Measurements from ENCODE around the gene TNFAIP8.

Gene TNFAIP8

GRCh38 chr5:119367502-119368237, 11.9 kb downstream of the TNFAIP8 start:
- peak; percentile 64 for DNase-seq (ENCODE audit: low spot score)

- peak; percentile 44 for DNase-seq (ENCODE audit: low spot score)
Observed at GRCh38 chr5:119368238-119368630, 12.4 kb downstream of the TNFAIP8 start.

GRCh38 chr5:119370486-119370885, 14.7 kb downstream of the TNFAIP8 start:
- DNase-seq (ENCODE audit: low spot score): no peak

GRCh38 chr5:119371146-119371545, 15.3 kb downstream of the TNFAIP8 start:
- no peak for DNase-seq (ENCODE audit: low spot score)

- no peak for DNase-seq (ENCODE audit: low spot score)
Observed at GRCh38 chr5:119373449-119373858, 17.6 kb downstream of the TNFAIP8 start.

GRCh38 chr5:119374901-119375300, 19.1 kb downstream of the TNFAIP8 start:
- DNase-seq (ENCODE audit: low spot score): no peak

- DNase-seq (ENCODE audit: low spot score): no peak
Observed at GRCh38 chr5:119377066-119377465, 21.2 kb downstream of the TNFAIP8 start.

GRCh38 chr5:119378075-119378700, 22.4 kb downstream of the TNFAIP8 start:
- DNase-seq (ENCODE audit: low spot score): no peak

GRCh38 chr5:119379096-119379495, 23.3 kb downstream of the TNFAIP8 start:
- no peak for DNase-seq (ENCODE audit: low spot score)

- no peak for DNase-seq (ENCODE audit: low spot score)
Observed at GRCh38 chr5:119379942-119380547, 24.2 kb downstream of the TNFAIP8 start.

- DNase-seq (ENCODE audit: low spot score): no peak
Observed at GRCh38 chr5:119382169-119382568, 26.4 kb downstream of the TNFAIP8 start.

GRCh38 chr5:119383008-119383407, 27.2 kb downstream of the TNFAIP8 start:
- DNase-seq (ENCODE audit: low spot score): no peak

GRCh38 chr5:119385136-119385535, 29.3 kb downstream of the TNFAIP8 start:
- DNase-seq (ENCODE audit: low spot score): no peak

- no peak for DNase-seq (ENCODE audit: low spot score)
Observed at GRCh38 chr5:119385536-119386128, 29.8 kb downstream of the TNFAIP8 start.

- DNase-seq (ENCODE audit: low spot score): no peak
Observed at GRCh38 chr5:119386596-119387344, 31.0 kb downstream of the TNFAIP8 start.

- DNase-seq (ENCODE audit: low spot score): no peak
Observed at GRCh38 chr5:119387945-119388618, 32.3 kb downstream of the TNFAIP8 start.

GRCh38 chr5:119388619-119389190, 32.9 kb downstream of the TNFAIP8 start:
- no peak for DNase-seq (ENCODE audit: low spot score)

GRCh38 chr5:119389288-119390030, 33.6 kb downstream of the TNFAIP8 start:
- no peak for DNase-seq (ENCODE audit: low spot score)

- DNase-seq (ENCODE audit: low spot score): no peak
Observed at GRCh38 chr5:119390404-119390803, 34.6 kb downstream of the TNFAIP8 start.

GRCh38 chr5:119393201-119393691, 37.4 kb downstream of the TNFAIP8 start:
- no peak for DNase-seq (ENCODE audit: low spot score)

Data from kidney capillary endothelial cell (primary cell).